HepG2 (cell line): ENCODE measurements around the gene DPYSL3. TPM values are rescaled to one million over a fixed set of nuclear protein-coding genes. Genes with fewer than 3 reads are reported as not detected.

Experiments
- ATAC-seq: fragments of 200-7000 bp; cut with Tn5 transposase; 3 replicates; pipeline ENCODE4 v1.9.1; 2020; ENCODE audit warnings: mild to moderate bottlenecking, moderate library complexity
- BruUV-seq: library from RNA; stranded (reverse); fragments of 400-500 nt; replicated peaks from 2 replicates; lab custom pipeline; 2021; lab: Mats Ljungman, UMichigan
- CTCF ChIA-PET: fragments of 300-600 bp; formaldehyde crosslinking; extraction: SDS; loops from one replicate; lab custom pipeline; 2021; ENCODE audit warnings: low total read pairs, inconsistent platforms, low intra/inter-chr PET ratio; lab: Yijun Ruan, JAX
- POLR2A ChIA-PET: fragments of 350-600 bp; sonication (Branson Sonifier 250); formaldehyde crosslinking; loops from one replicate; lab custom pipeline; 2020; ENCODE audit warnings: antibody characterized with exemption, inconsistent platforms; lab: Yijun Ruan, JAX
- DNase-seq: peaks from one replicate; pipeline ENCODE4 v3.0.0-alpha.2; 2015; ENCODE audit warnings: low spot score
- FAIRE-seq: peaks from 3 replicates; lab custom pipeline; 2011; peaks lifted over from hg19 to GRCh38; lab: Jason Lieb, UNC
- H2AFZ ChIP-seq: one replicate; pipeline ENCODE4 v1.6.1; 2011; ENCODE audit warnings: low read length, inconsistent platforms
- H3K27ac ChIP-seq: fragments of 300-600 bp; 3 replicates; pipeline ENCODE4 v1.8.0; 2011; ENCODE audit warnings: mixed run types, mild to moderate bottlenecking, mixed read lengths, low read length, inconsistent platforms; ENCODE audit not compliant: insufficient read depth; ENCODE audit errors: extremely low read length
- H3K27me3 ChIP-seq, 2 experiments: fragments of 200-600 bp in 1 of 2; 2 replicates in 1 of 2; 3 replicates in 1 of 2; pipeline versions ENCODE4 v1.6.0 to v1.8.0; 2011; ENCODE audit warnings: low read length in 2 of 2, mild to moderate bottlenecking in 2 of 2, moderate library complexity in 2 of 2, inconsistent platforms in 1 of 2; ENCODE audit not compliant: insufficient read depth in 2 of 2, control insufficient read depth in 1 of 2
- H3K36me3 ChIP-seq, 2 experiments: fragments of 200-600 bp in 1 of 2; replicated peaks in 1 of 2; 2 replicates in 1 of 2; 3 replicates in 1 of 2; pipeline versions ENCODE4 v1.5.1 to v1.8.0; 2011; ENCODE audit warnings: low read length in 2 of 2, inconsistent platforms in 1 of 2; ENCODE audit not compliant: insufficient read depth in 2 of 2, control insufficient read depth in 1 of 2
- H3K4me1 ChIP-seq: 2 replicates; pipeline ENCODE4 v1.5.1; 2012; ENCODE audit warnings: low read length, inconsistent platforms; ENCODE audit not compliant: insufficient read depth
- H3K4me2 ChIP-seq: 2 replicates; pipeline ENCODE4 v1.6.0; 2011; ENCODE audit warnings: low read depth, low read length, inconsistent platforms
- H3K4me3 ChIP-seq, 3 experiments: fragments of 200-600 bp in 1 of 3; sonication (generic), shearing (Covaris generic) in 1 of 3; replicated peaks in 1 of 3; 2 replicates each; pipeline ENCODE4 v1.5.1; 2011 to 2016; ENCODE audit warnings: low read length in 3 of 3, inconsistent platforms in 2 of 3, low read depth in 2 of 3, mild to moderate bottlenecking in 2 of 3, control low read depth in 1 of 3, mixed read lengths in 1 of 3; ENCODE audit not compliant: insufficient read depth in 1 of 3
- H3K79me2 ChIP-seq: one replicate; pipeline ENCODE4 v1.6.1; 2011; ENCODE audit warnings: low read length, inconsistent platforms; ENCODE audit not compliant: insufficient read depth
- H3K9ac ChIP-seq: 2 replicates; pipeline ENCODE4 v1.6.0; 2011; ENCODE audit warnings: mild to moderate bottlenecking, low read depth, low read length, inconsistent platforms; ENCODE audit not compliant: insufficient read depth
- H3K9me3 ChIP-seq: 2 replicates; pipeline ENCODE4 v1.5.1; 2012; ENCODE audit warnings: mild to moderate bottlenecking, low read length
- H4K20me1 ChIP-seq: 2 replicates; pipeline ENCODE4 v1.6.0; 2011; ENCODE audit warnings: inconsistent platforms, mild to moderate bottlenecking, low read length, moderate library complexity; ENCODE audit not compliant: insufficient read depth
- CREB3 ChIP-seq: sonication (generic); formaldehyde crosslinking; IDR thresholded peaks from 2 replicates; pipeline ENCODE4 v1.5.0; 2020; ENCODE audit warnings: missing genetic modification reagents
- FOXP1 ChIP-seq, 2 experiments: fragments of 450-650 bp in 1 of 2; IDR thresholded peaks; 2 replicates each; pipeline ENCODE4 v1.6.1; 2017 to 2018; ENCODE audit warnings: antibody characterized with exemption in 1 of 2
- HCFC1 ChIP-seq: fragments of 150-350 bp; IDR thresholded peaks from 2 replicates; pipeline ENCODE4 v1.6.1; 2014; ENCODE audit warnings: low read depth, low read length
- HHEX ChIP-seq: IDR thresholded peaks from 2 replicates; pipeline ENCODE4 v1.6.1; 2016; ENCODE audit warnings: control low read depth
- HMGXB4 ChIP-seq, 2 experiments: sonication (generic) in 1 of 2; formaldehyde crosslinking in 1 of 2; IDR thresholded peaks; 2 replicates each; pipeline versions ENCODE4 v1.4.0 to v1.6.1; 2018 to 2020; ENCODE audit warnings: missing genetic modification reagents in 2 of 2, borderline replicate concordance in 1 of 2, low read depth in 1 of 2, mild to moderate bottlenecking in 1 of 2, missing biosample characterization in 1 of 2
- NFYC ChIP-seq: IDR thresholded peaks from 2 replicates; pipeline ENCODE4 v1.6.1; 2016; ENCODE audit warnings: missing genetic modification reagents, missing compliant biosample characterization
- XBP1 ChIP-seq: sonication (generic); formaldehyde crosslinking; IDR thresholded peaks from 2 replicates; pipeline ENCODE4 v1.5.0; 2020; ENCODE audit warnings: missing genetic modification reagents
- ZFP36 ChIP-seq: fragments of 150-350 bp; IDR thresholded peaks from 2 replicates; pipeline ENCODE4 v1.6.1; 2018; ENCODE audit warnings: borderline replicate concordance, low read length, low read depth; ENCODE audit not compliant: partially characterized antibody
- ZNF292 ChIP-seq: sonication (generic); formaldehyde crosslinking; IDR thresholded peaks from 2 replicates; pipeline ENCODE4 v1.8.1; 2022; ENCODE audit warnings: mild to moderate bottlenecking, low read depth, missing genetic modification reagents, borderline replicate concordance
- ZNF44 ChIP-seq: sonication (generic); formaldehyde crosslinking; IDR thresholded peaks from 2 replicates; pipeline ENCODE4 v1.5.1; 2020; ENCODE audit warnings: mild to moderate bottlenecking, missing genetic modification reagents
- ZNF460 ChIP-seq: sonication (generic); formaldehyde crosslinking; IDR thresholded peaks from 2 replicates; pipeline ENCODE4 v1.5.1; 2020; ENCODE audit warnings: missing genetic modification reagents, mild to moderate bottlenecking, borderline replicate concordance
- ZNF75D ChIP-seq: sonication (generic); formaldehyde crosslinking; IDR thresholded peaks from 2 replicates; pipeline ENCODE4 v1.8.1; 2023; ENCODE audit warnings: missing genetic modification reagents, mild to moderate bottlenecking, borderline replicate concordance
- ZNF784 ChIP-seq: sonication (generic); formaldehyde crosslinking; IDR thresholded peaks from 2 replicates; pipeline ENCODE4 v1.5.1; 2020; ENCODE audit warnings: missing genetic modification reagents, mild to moderate bottlenecking, borderline replicate concordance
- ZNF850 ChIP-seq: sonication (generic); formaldehyde crosslinking; conservative IDR thresholded peaks from 2 replicates; pipeline ENCODE4 v1.9.0; 2021; ENCODE audit warnings: mild to moderate bottlenecking, missing genetic modification reagents
- WGBS: methylation state at CpG from one replicate; pipeline ENCODE4 v1.1.6; 2017; ENCODE audit warnings: low lambda C conversion rate; 5-methylcytosine and 5-hydroxymethylcytosine counted together
- in situ Hi-C: cut with HindIII; loops from 2 replicates; pipeline ENCODE4 v1.10.0; 2017; ENCODE audit warnings: low pct_unique_long_range_greater_than_20kb; ENCODE audit not compliant: extremely low pct_ligation_motif_present
- intact Hi-C: fragments of 100-400 bp; cut with micrococcal nuclease; formaldehyde crosslinking; loops from one replicate; pipeline ENCODE4 v1.10.0; 2022; ENCODE audit not compliant: unreplicated experiment
- polyA plus RNA-seq, 8 experiments: library from polyadenylated mRNA; depleted of rRNA in 3 of 8; stranded (reverse) in 7 of 8; unstranded in 1 of 8; fragments of >200 nt; fragmentation: Illumina TruSeq in 4 of 8; extraction: Trizol in 4 of 8; gene quantifications; 2 replicates each; pipeline versions ENCODE4 v1.2.1 to v1.2.3, GENCODE V29; 2011 to 2016; ENCODE audit warnings: low read depth in 4 of 8, missing spikeins in 1 of 8, mixed read lengths in 1 of 8; ENCODE audit not compliant: insufficient read depth in 1 of 8
- total RNA-seq, 5 experiments: library from RNA; depleted of rRNA; stranded (reverse); fragments of >200 nt; fragmentation: Illumina TruSeq; extraction: Trizol; gene quantifications; 2 replicates each; pipeline ENCODE4 v1.2.3, GENCODE V29; 2016; ENCODE audit warnings: low read depth in 1 of 5

Gene DPYSL3
- total and polyA plus RNA-seq, 2 of the 13 experiments (the other 11 are each of a cell fraction or from before 2014, with no cell fraction given), result 0.08 to 0.15 TPM

DNA sequence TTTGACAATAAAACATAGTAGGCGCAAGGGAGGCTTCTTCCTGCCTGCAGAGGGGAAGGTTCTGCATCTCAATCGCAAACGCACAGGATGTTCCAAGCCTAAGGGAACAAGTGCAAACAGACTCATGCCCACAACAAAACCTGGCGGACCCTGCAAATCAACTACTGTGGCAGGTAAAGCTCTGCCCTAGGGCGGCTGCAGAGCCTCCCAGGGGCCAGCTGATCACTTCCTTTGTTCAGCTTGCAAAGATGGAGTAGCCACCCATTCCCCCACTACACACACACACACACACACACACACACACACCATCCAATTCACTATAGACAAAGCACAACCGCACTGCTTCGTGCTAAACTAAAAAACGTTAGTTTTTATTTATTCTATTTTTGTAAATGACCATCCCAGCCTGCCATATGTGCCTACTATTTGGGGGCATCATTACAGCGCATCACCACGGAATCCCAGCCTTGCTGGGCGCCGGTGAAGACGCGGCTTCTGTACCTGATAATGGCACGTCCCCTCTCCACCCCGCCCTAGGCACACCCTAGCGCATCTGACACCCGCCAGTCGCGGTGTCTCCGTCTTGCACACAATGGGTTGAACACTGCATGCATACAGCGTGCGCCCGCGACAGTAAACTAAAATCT, 57.6 kb downstream of the DPYSL3 start:
- no peaks in the 10 kb centered on the region for H3K79me2 ChIP-seq
- no peak for ATAC-seq
- ChIA-PET CTCF (no interaction called here), POLR2A (no interaction called here)
- intact Hi-C loops (no loop called here), in situ Hi-C loops (loop anchor here (5.0 kb wide), 1 partner anchor 125 kb away; no protein-coding TSS in a partner anchor)
- WGBS, result 61% methylated on average over 24 of the region's 25 CpGs
- 0 out of 2 replicates have a peak, but pooled peaks cover 4% of the 10 kb centered on the region for H3K4me1 ChIP-seq
- DNase-seq, result no peak
- no peak overlapping the region for H3K4me2 ChIP-seq
- H3K27me3 ChIP-seq, result peaks cover 6 to 29% of the 10 kb centered on the region in 2 experiments; a peak in 4 of 5 replicates
- TF ChIP-seq HCFC1 (no peak), ZNF850 (CRISPR knock-in tag) (no peak), NFYC (no peak), ZNF75D (CRISPR knock-in tag) (no peak), ZFP36 (no peak), ZNF44 (CRISPR knock-in tag) (no peak), ZNF292 (CRISPR knock-in tag) (no peak), CREB3 (CRISPR knock-in tag) (no peak), ZNF460 (CRISPR knock-in tag) (no peak), XBP1 (no peak), FOXP1 (IDR thresholded peaks at IDR 0.05) (no peak), FOXP1 (CRISPR knock-in tag; IDR thresholded peaks at IDR 0.05) (no peak), HHEX (CRISPR knock-in tag) (no peak), HMGXB4 (CRISPR knock-in tag; IDR thresholded peaks at IDR 0.05; ENCODE audit: borderline replicate concordance in 1 of 2, low read depth in 1 of 2) (no peak), ZNF784 (CRISPR knock-in tag) (no peak)
- no peak overlapping the region for H3K9ac ChIP-seq
- H3K9me3 ChIP-seq, result no peaks in the 10 kb centered on the region
- H3K27ac ChIP-seq, result no peak overlapping the region
- H4K20me1 ChIP-seq, result no peaks in the 10 kb centered on the region
- H3K36me3 ChIP-seq, result no peaks in the 10 kb centered on the region
- no peak overlapping the region for H2AFZ ChIP-seq
- no TSS peak for BruUV-seq
- H3K4me3 ChIP-seq, result no peak overlapping the region
- FAIRE-seq, result no peak
